Astrocyte (in vitro differentiated cells and primary cell): ENCODE data around the gene P4HA2.

Experiments used
- CTCF ChIP-seq: IDR thresholded peaks from 2 replicates; pipeline ENCODE4 v1.5.1; 2011; ENCODE audit warnings: low read depth, mild to moderate bottlenecking, inconsistent platforms, low read length, moderate library complexity; ENCODE audit not compliant: insufficient read depth
- EZH2 ChIP-seq: IDR thresholded peaks from 2 replicates; pipeline ENCODE4 v1.6.1; 2012; ENCODE audit warnings: mild to moderate bottlenecking, low read length, inconsistent platforms; ENCODE audit not compliant: insufficient read depth

- TF ChIP-seq CTCF: no peak
- no peak for TF ChIP-seq EZH2
Measured at GRCh38 chr5:132256783-132257130, 29.1 kb upstream of the P4HA2 start.
